ENCODE measurements around the gene CD300LD. TPM values are rescaled to one million over a fixed set of nuclear protein-coding genes. Genes with fewer than 3 reads are reported as not detected.

CD300LD gene
- total RNA-seq, 1 experiment from 2014 or later, result not detected

DNA sequence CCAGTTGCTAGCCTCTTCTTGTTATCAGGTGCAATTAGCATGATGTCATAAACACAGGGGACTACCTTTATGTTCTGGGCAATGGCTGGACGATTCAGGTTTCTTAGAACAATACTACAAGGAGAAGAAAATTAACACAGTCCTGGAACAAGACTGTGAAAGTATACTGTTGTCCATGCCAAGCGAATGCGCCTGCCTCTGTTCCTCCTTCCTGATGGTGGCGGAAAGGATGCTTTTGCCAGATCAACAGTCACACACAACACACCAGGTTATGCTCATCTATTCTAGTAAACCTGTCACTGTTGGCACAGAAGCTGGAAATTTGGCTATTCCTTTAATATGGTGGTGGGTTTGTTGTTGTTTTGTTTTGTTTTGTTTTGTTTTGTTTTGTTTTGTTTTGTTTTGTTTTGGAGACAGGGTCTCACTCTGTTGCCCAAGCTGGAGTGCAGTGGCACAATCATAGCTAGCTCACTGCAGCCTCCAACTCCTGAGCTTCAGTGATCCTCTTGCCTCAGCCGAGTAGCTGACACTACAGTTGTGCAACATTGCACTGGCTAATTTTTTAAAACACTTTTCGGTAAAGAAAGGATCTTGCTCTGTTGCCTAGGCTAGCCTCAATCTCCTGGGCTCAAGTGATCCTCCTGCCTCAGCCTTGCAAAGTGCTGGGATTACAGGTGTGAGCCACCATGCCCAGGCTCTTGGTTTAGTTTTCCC, 3.1 kb upstream of the CD300LD start:
- POLR2A ChIA-PET (ENCODE audit: unreplicated experiment), result no interaction called here
- H2AFZ ChIP-seq, result no peak overlapping the region
- no peak overlapping the region for H3K4me3 ChIP-seq
- H3K36me3 ChIP-seq (ENCODE audit: low read depth), result no peaks in the 10 kb centered on the region
- no peaks in the 10 kb centered on the region for H3F3A ChIP-seq (ENCODE audit: insufficient read depth, low read depth)
- no peak overlapping the region for H3K27ac ChIP-seq
- CTCF ChIA-PET, result no interaction called here
- no peak for DNase-seq
- H3K9me2 ChIP-seq (ENCODE audit: insufficient read depth), result no peaks in the 10 kb centered on the region
- H3K4me1 ChIP-seq (replicated peaks; ENCODE audit: insufficient read depth), result no peaks in the 10 kb centered on the region
- H3K79me2 ChIP-seq (ENCODE audit: low read depth), result no peaks in the 10 kb centered on the region
- intact Hi-C loops (cut with micrococcal nuclease; ENCODE audit: unreplicated experiment), result no loop called here
- H3K9me3 ChIP-seq (ENCODE audit: insufficient read depth, low read depth), result no peaks in the 10 kb centered on the region
- H3K27me3 ChIP-seq (ENCODE audit: insufficient read depth, low read depth), result peaks cover 83% of the 10 kb centered on the region
- TF ChIP-seq EZH2 (IDR thresholded peaks at IDR 0.05; ENCODE audit: low read depth), result no peak
- TF ChIP-seq CTCF (conservative IDR thresholded peaks at IDR 0.05), result no peak
- no TSS peak for BruUV-seq (replicated peaks)
- no peaks in the 10 kb centered on the region for H4K20me1 ChIP-seq (ENCODE audit: insufficient read depth)
- no peak overlapping the region for H3K4me2 ChIP-seq

- Histone ChIP-seq H3K9me2 (ENCODE audit: insufficient read depth) (no peaks in the 10 kb centered on the region), H2AFZ (no peak overlapping the region), H3K4me1 (replicated peaks; ENCODE audit: insufficient read depth) (no peaks in the 10 kb centered on the region), H3K79me2 (ENCODE audit: low read depth) (no peaks in the 10 kb centered on the region), H3K4me2 (no peak overlapping the region), H4K20me1 (ENCODE audit: insufficient read depth) (no peaks in the 10 kb centered on the region), H3F3A (ENCODE audit: insufficient read depth, low read depth) (no peaks in the 10 kb centered on the region), H3K36me3 (ENCODE audit: low read depth) (no peaks in the 10 kb centered on the region), H3K9me3 (ENCODE audit: insufficient read depth, low read depth) (no peaks in the 10 kb centered on the region), H3K4me3 (no peak overlapping the region), H3K27ac (no peak overlapping the region), H3K27me3 (ENCODE audit: insufficient read depth, low read depth) (peaks cover 83% of the 10 kb centered on the region)
- ChIA-PET POLR2A (ENCODE audit: unreplicated experiment) (no interaction called here), CTCF (interaction anchor here (0.7 kb wide), 2 partner anchors 12 to 361 kb away, joined by 4 to 5 read pairs; no protein-coding TSS in a partner anchor)
- no peak for DNase-seq
- intact Hi-C loops (cut with micrococcal nuclease; ENCODE audit: unreplicated experiment), result no loop called here
- TF ChIP-seq EZH2 (IDR thresholded peaks at IDR 0.05; ENCODE audit: low read depth), result no peak
- no peak for TF ChIP-seq CTCF (conservative IDR thresholded peaks at IDR 0.05)
- no TSS peak for BruUV-seq (replicated peaks)
These were observed 580 bp downstream of the CD300LD start for GRCh38 chr17:74591503-74591902.

GRCh38 chr17:74585711-74586110, 6.4 kb downstream of the CD300LD start:
- no peaks in the 10 kb centered on the region for H3K9me3 ChIP-seq (ENCODE audit: insufficient read depth, low read depth)
- TF ChIP-seq EZH2 (IDR thresholded peaks at IDR 0.05; ENCODE audit: low read depth) (no peak), CTCF (conservative IDR thresholded peaks at IDR 0.05) (no peak)
- no peaks in the 10 kb centered on the region for H4K20me1 ChIP-seq (ENCODE audit: insufficient read depth)
- ChIA-PET POLR2A (ENCODE audit: unreplicated experiment) (no interaction called here), CTCF (no interaction called here)
- no peak overlapping the region for H3K4me2 ChIP-seq
- no peak overlapping the region for H3K4me3 ChIP-seq
- no peaks in the 10 kb centered on the region for H3F3A ChIP-seq (ENCODE audit: insufficient read depth, low read depth)
- H3K36me3 ChIP-seq (ENCODE audit: low read depth), result no peaks in the 10 kb centered on the region
- H3K79me2 ChIP-seq (ENCODE audit: low read depth), result no peaks in the 10 kb centered on the region
- no peak overlapping the region for H3K27ac ChIP-seq
- no peak overlapping the region for H2AFZ ChIP-seq
- H3K4me1 ChIP-seq (replicated peaks; ENCODE audit: insufficient read depth), result no peaks in the 10 kb centered on the region
- no peak for DNase-seq
- BruUV-seq (replicated peaks), result no TSS peak
- H3K27me3 ChIP-seq (ENCODE audit: insufficient read depth, low read depth), result peaks cover 89% of the 10 kb centered on the region
- intact Hi-C loops (cut with micrococcal nuclease; ENCODE audit: unreplicated experiment), result no loop called here
- H3K9me2 ChIP-seq (ENCODE audit: insufficient read depth), result no peaks in the 10 kb centered on the region
